Keratinocyte (primary cell): ENCODE results near the gene SERPIND1. TPM values are rescaled to one million over a fixed set of nuclear protein-coding genes. Genes with fewer than 3 reads are reported as not detected.

ENCODE experiments used
- DNase-seq: peaks from one replicate; pipeline ENCODE4 v3.0.0-alpha.2; 2011; ENCODE audit warnings: low read depth, missing footprints, low spot score
- FAIRE-seq: peaks from 2 replicates; lab custom pipeline; 2011; peaks lifted over from hg19 to GRCh38; lab: Jason Lieb, UNC
- H2AFZ ChIP-seq: 2 replicates; pipeline ENCODE4 v1.6.0; 2012; ENCODE audit warnings: low read length, control low read depth, inconsistent platforms; ENCODE audit not compliant: control insufficient read depth
- H3K27ac ChIP-seq: 2 replicates; pipeline ENCODE4 v1.5.1; 2011; ENCODE audit warnings: low read length; ENCODE audit not compliant: control insufficient read depth, insufficient read depth
- H3K27me3 ChIP-seq: 3 replicates; pipeline ENCODE4 v1.6.0; 2011; ENCODE audit warnings: low read length; ENCODE audit not compliant: control insufficient read depth, insufficient read depth; ENCODE audit errors: extremely low read depth
- H3K36me3 ChIP-seq, 2 experiments: 2 replicates in 1 of 2; 3 replicates in 1 of 2; pipeline ENCODE4 v1.5.1; 2011; ENCODE audit warnings: low read length in 2 of 2, mild to moderate bottlenecking in 1 of 2; ENCODE audit not compliant: control insufficient read depth in 2 of 2, insufficient read depth in 2 of 2; ENCODE audit errors: extremely low read depth in 1 of 2
- H3K4me1 ChIP-seq: 3 replicates; pipeline ENCODE4 v1.5.1; 2011; ENCODE audit warnings: low read length; ENCODE audit not compliant: control insufficient read depth, insufficient read depth; ENCODE audit errors: extremely low read depth
- H3K4me2 ChIP-seq: 3 replicates; pipeline ENCODE4 v1.6.0; 2011; ENCODE audit warnings: low read depth, low read length; ENCODE audit not compliant: control insufficient read depth, insufficient read depth; ENCODE audit errors: extremely low read depth
- H3K4me3 ChIP-seq, 3 experiments: fragments of 200-600 bp in 1 of 3; sonication (generic) in 1 of 3; 2 replicates in 2 of 3; 3 replicates in 1 of 3; pipeline ENCODE4 v1.5.1; 2011 to 2016; ENCODE audit warnings: low read length in 3 of 3, mild to moderate bottlenecking in 3 of 3, control low read depth in 2 of 3, inconsistent platforms in 1 of 3, low read depth in 1 of 3, mixed read lengths in 1 of 3, mixed run types in 1 of 3, moderate library complexity in 1 of 3; ENCODE audit not compliant: control insufficient read depth in 2 of 3, insufficient read depth in 2 of 3; ENCODE audit errors: extremely low read depth in 1 of 3
- H3K79me2 ChIP-seq: 2 replicates; pipeline ENCODE4 v1.6.0; 2012; ENCODE audit warnings: low read length; ENCODE audit not compliant: control insufficient read depth, insufficient read depth
- H3K9ac ChIP-seq: 3 replicates; pipeline ENCODE4 v1.6.0; 2011; ENCODE audit warnings: low read length; ENCODE audit not compliant: control insufficient read depth, insufficient read depth; ENCODE audit errors: extremely low read depth
- H3K9me1 ChIP-seq: 3 replicates; pipeline ENCODE4 v1.6.0; 2011; ENCODE audit warnings: low read length; ENCODE audit not compliant: control insufficient read depth, insufficient read depth; ENCODE audit errors: extremely low read depth
- H3K9me3 ChIP-seq: 2 replicates; pipeline ENCODE4 v1.5.1; 2012; ENCODE audit warnings: low read depth, low read length; ENCODE audit not compliant: control insufficient read depth
- H4K20me1 ChIP-seq: 3 replicates; pipeline ENCODE4 v1.6.0; 2011; ENCODE audit warnings: low read length; ENCODE audit not compliant: control insufficient read depth, insufficient read depth; ENCODE audit errors: extremely low read depth
- CTCF ChIP-seq, 3 experiments: IDR thresholded peaks in 1 of 3; conservative IDR thresholded peaks in 1 of 3; optimal IDR thresholded peaks in 1 of 3; 2 replicates in 2 of 3; 3 replicates in 1 of 3; pipeline versions ENCODE3 to v1.5.1; 2011; ENCODE audit warnings: low read length in 3 of 3, mild to moderate bottlenecking in 3 of 3, moderate library complexity in 2 of 3, control low read depth in 1 of 3, inconsistent platforms in 1 of 3; ENCODE audit not compliant: insufficient read depth in 2 of 3; ENCODE audit errors: extremely low read depth in 1 of 3
- EZH2 ChIP-seq: IDR thresholded peaks from one replicate; pipeline ENCODE4 v1.6.1; 2012; ENCODE audit warnings: inconsistent platforms, mild to moderate bottlenecking, low read length, moderate library complexity
- dilution Hi-C: fragments of 300-500 bp; cut with MboI; formaldehyde crosslinking; loops from one replicate; pipeline ENCODE4 v1.7.0; 2020; ENCODE audit warnings: low sequenced_read_pairs; ENCODE audit not compliant: extremely low pct_ligation_motif_present
- polyA plus RNA-seq, 5 experiments: library from polyadenylated mRNA; depleted of rRNA in 3 of 5; stranded (reverse) in 3 of 5; stranded (forward) in 1 of 5; unstranded in 1 of 5; fragments of >200 nt; gene quantifications; 1 replicate in 1 of 5; 2 replicates in 3 of 5; 3 replicates in 1 of 5; pipeline versions ENCODE4 v1.2.1 to v1.2.3, GENCODE V29; 2011 to 2012; ENCODE audit warnings: missing spikeins in 2 of 5, low read depth in 1 of 5, low replicate concordance in 1 of 5

The SERPIND1 gene
- polyA plus RNA-seq, 1 donor (not counting 4 experiments of a cell fraction or from before 2014, with no cell fraction given), result not detected

GRCh38 chr22:20744456-20744855 is 29.5 kb upstream of the SERPIND1 start:
- Histone ChIP-seq H3K4me2 (no peak overlapping the region), H3K4me3 (no peak overlapping the region), H3K4me1 (no peaks in the 10 kb centered on the region), H2AFZ (no peak overlapping the region), H3K36me3 (peaks cover 0 to 7% of the 10 kb centered on the region in 2 experiments), H3K79me2 (no peaks in the 10 kb centered on the region), H3K9me3 (no peaks in the 10 kb centered on the region), H3K9me1 (no peaks in the 10 kb centered on the region), H3K27me3 (no peaks in the 10 kb centered on the region), H3K9ac (no peak overlapping the region), H4K20me1 (no peaks in the 10 kb centered on the region), H3K27ac (no peak overlapping the region)
- DNase-seq (no peak), FAIRE-seq (no peak)
- dilution Hi-C loops, result no loop called here
- TF ChIP-seq CTCF (optimal IDR thresholded peaks at IDR 0.05 in 1 of 3, IDR thresholded peaks at IDR 0.05 in 1 of 3, conservative IDR thresholded peaks at IDR 0.05 in 1 of 3; ENCODE audit: extremely low read depth in 1 of 3, insufficient read depth in 2 of 3, low read length in 3 of 3), result no peak
- TF ChIP-seq EZH2, result no peak

GRCh38 chr22:20745119-20745518 is 28.8 kb upstream of the SERPIND1 start:
- Histone ChIP-seq H3K79me2 (no peaks in the 10 kb centered on the region), H4K20me1 (no peaks in the 10 kb centered on the region), H3K9me1 (no peaks in the 10 kb centered on the region), H3K4me1 (no peaks in the 10 kb centered on the region), H2AFZ (no peak overlapping the region), H3K27ac (no peak overlapping the region), H3K36me3 (peaks cover 4 to 8% of the 10 kb centered on the region in 2 experiments), H3K9me3 (no peaks in the 10 kb centered on the region), H3K9ac (no peak overlapping the region), H3K4me3 (no peak overlapping the region), H3K27me3 (no peaks in the 10 kb centered on the region), H3K4me2 (no peak overlapping the region)
- dilution Hi-C loops, result no loop called here
- no peak for FAIRE-seq
- DNase-seq, result no peak
- TF ChIP-seq CTCF (optimal IDR thresholded peaks at IDR 0.05 in 1 of 3, IDR thresholded peaks at IDR 0.05 in 1 of 3, conservative IDR thresholded peaks at IDR 0.05 in 1 of 3; ENCODE audit: extremely low read depth in 1 of 3, insufficient read depth in 2 of 3, low read length in 3 of 3) (no peak), EZH2 (no peak)
